ENCODE measurements around the gene ITGA11. TPM values are rescaled to one million over a fixed set of nuclear protein-coding genes. Genes with fewer than 3 reads are reported as not detected.

The ITGA11 gene
- total RNA-seq, 2 donors from 2014 or later, result 246 to 360 TPM

DNA sequence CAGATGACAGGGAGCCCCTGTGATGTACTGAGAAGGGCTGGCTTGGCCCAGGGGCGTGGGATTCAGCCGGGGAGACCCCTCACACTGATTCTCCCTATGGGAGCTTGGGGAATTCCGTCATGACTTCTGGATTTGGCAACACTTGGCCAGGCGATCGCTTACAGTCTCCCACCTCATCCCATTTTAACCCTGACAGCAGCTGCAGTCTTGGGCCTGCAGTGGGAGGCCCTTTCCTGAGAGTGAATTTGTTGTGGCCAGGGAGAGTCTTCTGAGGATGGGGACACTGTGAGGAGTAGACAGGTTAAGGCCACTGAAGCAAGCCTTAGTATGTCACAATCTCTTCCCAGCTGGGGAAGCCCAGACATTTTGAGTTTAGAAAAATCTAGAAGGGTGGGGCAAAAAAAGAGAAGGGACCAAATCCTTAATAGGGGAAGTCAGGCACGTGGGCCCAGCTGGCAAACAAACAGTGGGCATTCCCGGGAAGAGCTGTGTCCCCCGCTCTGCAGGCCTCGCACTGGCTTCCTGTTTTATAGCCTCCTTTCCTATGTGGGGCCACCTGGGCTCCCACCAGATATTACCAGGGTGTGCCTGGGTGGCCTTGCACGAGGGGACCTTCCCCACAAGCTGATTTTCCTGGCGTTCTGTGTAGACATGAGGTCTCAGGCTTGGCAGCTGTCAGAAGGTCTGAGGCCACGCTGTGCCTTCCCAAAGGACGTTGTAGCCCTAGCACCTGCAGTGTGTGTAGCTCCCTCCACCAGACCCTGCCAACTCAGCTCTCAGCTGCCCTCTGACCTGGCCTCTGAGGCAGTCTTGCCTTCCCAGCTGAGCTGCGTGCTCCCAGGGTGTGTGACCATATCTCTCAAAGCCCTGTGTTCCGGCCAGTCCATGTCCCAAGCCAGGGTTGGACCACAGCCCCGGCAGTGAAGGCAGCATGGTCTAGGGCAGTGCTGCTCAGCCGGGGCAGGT lies 89.9 kb downstream of the ITGA11 start:
- TF ChIP-seq, protein P1, sequence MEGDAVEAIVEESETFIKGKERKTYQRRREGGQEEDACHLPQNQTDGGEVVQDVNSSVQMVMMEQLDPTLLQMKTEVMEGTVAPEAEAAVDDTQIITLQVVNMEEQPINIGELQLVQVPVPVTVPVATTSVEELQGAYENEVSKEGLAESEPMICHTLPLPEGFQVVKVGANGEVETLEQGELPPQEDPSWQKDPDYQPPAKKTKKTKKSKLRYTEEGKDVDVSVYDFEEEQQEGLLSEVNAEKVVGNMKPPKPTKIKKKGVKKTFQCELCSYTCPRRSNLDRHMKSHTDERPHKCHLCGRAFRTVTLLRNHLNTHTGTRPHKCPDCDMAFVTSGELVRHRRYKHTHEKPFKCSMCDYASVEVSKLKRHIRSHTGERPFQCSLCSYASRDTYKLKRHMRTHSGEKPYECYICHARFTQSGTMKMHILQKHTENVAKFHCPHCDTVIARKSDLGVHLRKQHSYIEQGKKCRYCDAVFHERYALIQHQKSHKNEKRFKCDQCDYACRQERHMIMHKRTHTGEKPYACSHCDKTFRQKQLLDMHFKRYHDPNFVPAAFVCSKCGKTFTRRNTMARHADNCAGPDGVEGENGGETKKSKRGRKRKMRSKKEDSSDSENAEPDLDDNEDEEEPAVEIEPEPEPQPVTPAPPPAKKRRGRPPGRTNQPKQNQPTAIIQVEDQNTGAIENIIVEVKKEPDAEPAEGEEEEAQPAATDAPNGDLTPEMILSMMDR (IDR thresholded peaks at IDR 0.05), result no peak
- H3K9me3 ChIP-seq, result no peaks in the 10 kb centered on the region
- ATAC-seq (ENCODE audit: insufficient number of reproducible peaks, low FRiP score, low read depth), result peak; percentile 3
- peaks cover 44 to 76% of the 10 kb centered on the region in 2 donors for H3K4me1 ChIP-seq (ENCODE audit: control insufficient read depth in 1 of 2, low read depth in 2 of 2)
- no peak for DNase-seq (ENCODE audit: low spot score)
- peak overlapping the region; percentile 96 to 99 for H3K27ac ChIP-seq
- peaks cover 20% of the 10 kb centered on the region for H3K36me3 ChIP-seq
- H3K4me3 ChIP-seq, result no peak overlapping the region
- H3K27me3 ChIP-seq (replicated peaks; ENCODE audit: insufficient read depth), result no peaks in the 10 kb centered on the region

DNA sequence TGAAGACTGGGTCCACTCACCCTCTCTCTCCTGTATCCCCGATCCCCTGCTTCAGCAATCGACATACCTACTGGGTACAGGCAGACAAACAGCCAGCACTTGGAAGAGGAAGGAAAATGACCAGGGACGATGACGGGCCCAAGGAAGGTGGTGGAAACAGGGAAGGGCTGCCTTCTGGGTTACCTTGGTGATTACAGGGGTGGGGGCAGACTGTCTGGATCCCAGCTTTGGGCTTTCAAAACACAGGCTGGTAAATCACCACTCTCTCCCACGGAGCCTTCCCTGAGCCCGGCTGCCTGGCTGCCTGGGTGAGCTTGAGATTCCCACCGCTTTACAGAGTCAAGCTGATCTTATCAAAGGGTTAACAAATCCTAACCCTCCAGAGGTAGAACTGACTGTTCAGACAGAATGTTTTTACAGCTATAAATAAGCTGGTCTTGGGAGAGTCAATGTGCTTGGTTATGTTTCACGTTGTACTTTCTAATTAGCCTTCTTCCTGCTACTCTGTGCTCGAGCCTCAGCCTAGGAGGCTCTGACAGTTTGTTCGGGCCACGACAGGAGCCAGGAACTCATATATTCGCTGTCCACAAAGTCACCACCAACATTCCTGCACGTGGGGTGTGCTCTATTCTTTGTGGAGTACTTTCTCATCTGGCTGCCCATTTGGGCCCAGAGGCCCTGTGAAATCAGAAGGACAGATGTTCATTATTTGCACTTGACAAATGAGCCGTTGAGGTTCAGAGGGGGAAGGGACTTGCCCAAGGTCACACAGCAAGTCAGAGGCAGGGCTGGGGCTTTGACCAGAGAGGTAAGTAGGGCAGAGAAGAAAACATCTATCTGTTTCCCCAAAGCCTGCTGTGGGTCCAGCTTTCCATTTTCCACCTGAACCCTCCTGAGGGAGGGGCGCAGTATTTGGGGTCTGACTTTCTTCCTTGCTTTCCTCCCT lies 91.0 kb downstream of the ITGA11 start:
- H3K27ac ChIP-seq, result peak overlapping the region; percentile 96 to 99
- H3K27me3 ChIP-seq (replicated peaks; ENCODE audit: insufficient read depth), result no peaks in the 10 kb centered on the region
- peaks cover 45 to 85% of the 10 kb centered on the region in 2 donors for H3K4me1 ChIP-seq (ENCODE audit: control insufficient read depth in 1 of 2, low read depth in 2 of 2)
- no peak overlapping the region for H3K4me3 ChIP-seq
- H3K9me3 ChIP-seq, result no peaks in the 10 kb centered on the region
- ATAC-seq (ENCODE audit: insufficient number of reproducible peaks, low FRiP score, low read depth) (peak; percentile 53), DNase-seq (ENCODE audit: low spot score) (no peak)
- peaks cover 17% of the 10 kb centered on the region for H3K36me3 ChIP-seq
- TF ChIP-seq, protein P1 (IDR thresholded peaks at IDR 0.05), result no peak

DNA sequence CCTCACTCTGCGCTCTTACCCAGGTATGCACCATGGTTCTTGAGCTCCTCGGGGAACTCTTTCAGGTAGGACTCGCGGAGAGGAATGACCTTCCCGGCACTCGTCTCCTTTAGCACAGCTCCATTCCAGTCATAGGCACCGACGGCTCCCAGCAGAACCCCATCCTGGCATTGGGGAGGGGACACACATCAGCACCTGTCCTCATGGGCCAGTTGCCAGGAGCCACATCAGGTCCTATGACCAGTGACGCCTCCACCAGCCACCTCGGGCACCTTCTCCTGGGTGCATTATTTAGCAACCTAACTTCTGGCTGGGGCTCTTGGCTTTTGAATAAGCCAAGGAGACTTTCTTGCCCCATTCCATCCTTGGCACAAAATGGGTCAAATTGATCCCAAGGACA lies 92.5 kb downstream of the ITGA11 start:
- TF ChIP-seq, protein P1 (IDR thresholded peaks at IDR 0.05), result no peak
- DNase-seq (ENCODE audit: low spot score) (no peak), ATAC-seq (ENCODE audit: insufficient number of reproducible peaks, low FRiP score, low read depth) (no peak)
- H3K9me3 ChIP-seq, result no peaks in the 10 kb centered on the region
- H3K27me3 ChIP-seq (replicated peaks; ENCODE audit: insufficient read depth), result no peaks in the 10 kb centered on the region
- peaks cover 11% of the 10 kb centered on the region for H3K36me3 ChIP-seq
- H3K4me3 ChIP-seq, result no peak overlapping the region
- peak overlapping the region; percentile 96 to 99 for H3K27ac ChIP-seq
- peaks cover 59 to 96% of the 10 kb centered on the region in 2 donors for H3K4me1 ChIP-seq (ENCODE audit: control insufficient read depth in 1 of 2, low read depth in 2 of 2)

DNA sequence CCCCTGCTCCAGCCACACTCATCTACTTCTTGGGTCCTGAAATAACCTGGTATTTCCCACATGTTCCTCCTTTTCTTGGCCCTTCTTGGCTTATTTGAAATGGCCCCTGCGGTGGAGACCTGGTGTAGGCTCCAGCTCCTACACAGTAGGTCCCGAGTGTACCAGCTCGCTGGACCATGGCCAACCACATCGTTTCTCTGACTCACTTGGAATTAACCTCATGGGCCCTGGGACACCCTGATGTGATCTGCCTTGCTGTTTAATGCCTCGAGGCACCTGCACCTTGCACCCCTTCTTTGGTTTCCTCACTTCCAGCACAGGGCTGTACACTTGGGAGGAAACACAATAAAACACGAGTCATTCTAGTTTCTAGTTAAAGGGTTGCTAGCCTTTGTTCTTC lies 94.1 kb downstream of the ITGA11 start:
- TF ChIP-seq, protein P1 (IDR thresholded peaks at IDR 0.05), result no peak
- H3K27me3 ChIP-seq (replicated peaks; ENCODE audit: insufficient read depth), result no peaks in the 10 kb centered on the region
- H3K36me3 ChIP-seq, result peaks cover 8% of the 10 kb centered on the region
- no peaks in the 10 kb centered on the region for H3K9me3 ChIP-seq
- peak overlapping the region; percentile 96 to 99 for H3K27ac ChIP-seq
- DNase-seq (ENCODE audit: low spot score), result peak; percentile 77
- H3K4me1 ChIP-seq (ENCODE audit: control insufficient read depth in 1 of 2, low read depth in 2 of 2), result peaks cover 71 to 98% of the 10 kb centered on the region in 2 donors
- no peak overlapping the region for H3K4me3 ChIP-seq
- ATAC-seq (ENCODE audit: insufficient number of reproducible peaks, low FRiP score, low read depth), result no peak
